Neural cell (in vitro differentiated cells): ENCODE data around the gene TMX4. TPM values are rescaled to one million over a fixed set of nuclear protein-coding genes. Genes with fewer than 3 reads are reported as not detected.

ENCODE experiments used
- H2AFZ ChIP-seq: fragments of 200-600, 300-800 bp; sonication (generic), shearing (Covaris generic); 2 replicates; pipeline ENCODE4 v1.6.0; 2014; ENCODE audit warnings: low read depth, mild to moderate bottlenecking, antibody characterized with exemption, low read length, moderate library complexity
- H3F3A ChIP-seq: fragments of 200-600 bp; shearing (Covaris generic); 2 replicates; pipeline ENCODE4 v1.6.1; 2016; ENCODE audit warnings: mild to moderate bottlenecking, moderate library complexity, mixed read lengths, antibody characterized with exemption, low read length; ENCODE audit not compliant: insufficient read depth, poor library complexity, severe bottlenecking
- H3K27ac ChIP-seq: fragments of 200-600, 300-800 bp; sonication (generic), shearing (Covaris generic); 2 replicates; pipeline ENCODE4 v1.5.1; 2014; ENCODE audit warnings: mild to moderate bottlenecking, low read length, moderate library complexity
- H3K27me3 ChIP-seq: fragments of 300-800, 200-600 bp; sonication (generic), shearing (Covaris generic); 2 replicates; pipeline ENCODE4 v1.6.0; 2014; ENCODE audit warnings: mild to moderate bottlenecking, low read depth, low read length, moderate library complexity; ENCODE audit not compliant: insufficient read depth
- H3K36me3 ChIP-seq: fragments of 300-800, 200-600 bp; sonication (generic), shearing (Covaris generic); 2 replicates; pipeline ENCODE4 v1.5.1; 2014; ENCODE audit warnings: mild to moderate bottlenecking, antibody characterized with exemption, low read length, moderate library complexity; ENCODE audit not compliant: insufficient read depth
- H3K4me2 ChIP-seq: fragments of 300-800, 200-600 bp; sonication (generic), shearing (Covaris generic); 2 replicates; pipeline ENCODE4 v1.6.0; 2014; ENCODE audit warnings: mild to moderate bottlenecking, low read length
- H3K4me3 ChIP-seq: fragments of 300-800, 200-600 bp; sonication (generic), shearing (Covaris generic); 2 replicates; pipeline ENCODE4 v1.5.1; 2014; ENCODE audit warnings: mild to moderate bottlenecking, low read length, moderate library complexity
- H3K79me2 ChIP-seq: fragments of 200-600 bp; shearing (Covaris generic); replicated peaks from 2 replicates; pipeline ENCODE4 v1.6.0; 2014; ENCODE audit warnings: mild to moderate bottlenecking, low read length, moderate library complexity; ENCODE audit not compliant: insufficient read depth
- H3K9ac ChIP-seq: fragments of 300-800, 200-600 bp; sonication (generic), shearing (Covaris generic); 2 replicates; pipeline ENCODE4 v1.6.1; 2016; ENCODE audit warnings: mild to moderate bottlenecking, low read length, mixed read lengths
- H3K9me2 ChIP-seq: fragments of 200-600 bp; shearing (Covaris generic); 2 replicates; pipeline ENCODE4 v1.6.1; 2016; ENCODE audit warnings: mild to moderate bottlenecking, low read length, mixed read lengths; ENCODE audit not compliant: insufficient read depth
- H3K9me3 ChIP-seq: fragments of 200-600, 300-800 bp; sonication (generic), shearing (Covaris generic); 2 replicates; pipeline ENCODE4 v1.6.1; 2016; ENCODE audit warnings: mild to moderate bottlenecking, mixed run types, low read length, moderate library complexity, mixed read lengths
- H4K20me1 ChIP-seq: fragments of 200-600 bp; shearing (Covaris generic); 2 replicates; pipeline ENCODE4 v1.6.1; 2016; ENCODE audit warnings: mild to moderate bottlenecking, mixed run types; ENCODE audit not compliant: insufficient read depth
- CTCF ChIP-seq: fragments of 450-650 bp; IDR thresholded peaks from 2 replicates; pipeline ENCODE4 v1.5.1; 2014; ENCODE audit warnings: antibody characterized with exemption, mild to moderate bottlenecking, moderate library complexity; ENCODE audit not compliant: poor library complexity, severe bottlenecking
- EP300 ChIP-seq: fragments of 450-650 bp; conservative IDR thresholded peaks from 2 replicates; pipeline ENCODE4 v1.6.1; 2014; ENCODE audit warnings: antibody characterized with exemption, mild to moderate bottlenecking, moderate library complexity; ENCODE audit not compliant: poor library complexity, severe bottlenecking
- EZH2 ChIP-seq: fragments of 200-600, 300-800 bp; shearing (Covaris generic), sonication (generic); IDR thresholded peaks from 2 replicates; pipeline ENCODE4 v1.6.1; 2014; ENCODE audit warnings: antibody characterized with exemption, low read length, borderline replicate concordance, mild to moderate bottlenecking; ENCODE audit not compliant: insufficient read depth, poor library complexity, severe bottlenecking
- MXI1 ChIP-seq: fragments of 450-650 bp; conservative IDR thresholded peaks from 2 replicates; pipeline ENCODE4 v1.6.1; 2014; ENCODE audit warnings: antibody characterized with exemption, mild to moderate bottlenecking; ENCODE audit not compliant: poor library complexity, severe bottlenecking
- POLR2AphosphoS5 ChIP-seq: IDR thresholded peaks from 2 replicates; pipeline ENCODE4 v1.6.1; 2012
- RAD21 ChIP-seq: fragments of 450-650 bp; conservative IDR thresholded peaks from 2 replicates; pipeline ENCODE4 v1.6.1; 2014; ENCODE audit warnings: antibody characterized with exemption, mild to moderate bottlenecking, moderate library complexity
- REST ChIP-seq: IDR thresholded peaks from 2 replicates; pipeline ENCODE4 v1.6.1; 2012; ENCODE audit warnings: borderline replicate concordance
- SMC3 ChIP-seq: fragments of 450-650 bp; conservative IDR thresholded peaks from 2 replicates; pipeline ENCODE4 v1.6.1; 2014; ENCODE audit warnings: antibody characterized with exemption, mild to moderate bottlenecking, moderate library complexity; ENCODE audit not compliant: poor library complexity
- TAF1 ChIP-seq: IDR thresholded peaks from 2 replicates; pipeline ENCODE4 v1.6.1; 2012; ENCODE audit warnings: low read depth
- polyA plus RNA-seq: library from polyadenylated mRNA; depleted of rRNA; stranded (reverse); fragments of >200 nt; gene quantifications from 2 replicates; pipeline ENCODE4 v1.2.3, GENCODE V29; 2014

TMX4 gene
- polyA plus RNA-seq, 1 donor from 2014 or later: 41.2 TPM

- TF ChIP-seq REST: no peak
- TF ChIP-seq POLR2AphosphoS5: no peak
- TF ChIP-seq CTCF: no peak
- no peak for TF ChIP-seq RAD21
- TF ChIP-seq SMC3: no peak
- no peak for TF ChIP-seq MXI1
- TF ChIP-seq EP300: no peak
- no peak for TF ChIP-seq EZH2
- no peak for TF ChIP-seq TAF1
- Histone ChIP-seq H2AFZ (no peak overlapping the region), H3K36me3 (no peaks in the 10 kb centered on the region), H4K20me1 (no peaks in the 10 kb centered on the region), H3K27ac (no peak overlapping the region), H3K4me2 (no peak overlapping the region), H3F3A (no peaks in the 10 kb centered on the region), H3K9me2 (no peaks in the 10 kb centered on the region), H3K9ac (no peak overlapping the region), H3K9me3 (no peaks in the 10 kb centered on the region), H3K27me3 (no peaks in the 10 kb centered on the region), H3K79me2 (no peaks in the 10 kb centered on the region), H3K4me3 (no peak overlapping the region)
Measured at GRCh38 chr20:7937328-7937727, 82.2 kb downstream of the TMX4 start.

GRCh38 chr20:7935027-7935551, 84.5 kb downstream of the TMX4 start:
- no peak overlapping the region for H3K4me3 ChIP-seq
- no peaks in the 10 kb centered on the region for H3K9me3 ChIP-seq
- H3F3A ChIP-seq: no peaks in the 10 kb centered on the region
- H4K20me1 ChIP-seq: no peaks in the 10 kb centered on the region
- no peak for TF ChIP-seq CTCF
- no peak for TF ChIP-seq EP300
- no peak for TF ChIP-seq MXI1
- TF ChIP-seq EZH2: no peak
- TF ChIP-seq SMC3: no peak
- TF ChIP-seq RAD21: no peak
- TF ChIP-seq TAF1: no peak
- TF ChIP-seq POLR2AphosphoS5: no peak
- TF ChIP-seq REST: no peak
- H3K79me2 ChIP-seq: no peaks in the 10 kb centered on the region
- no peak overlapping the region for H2AFZ ChIP-seq
- H3K9me2 ChIP-seq: no peaks in the 10 kb centered on the region
- no peaks in the 10 kb centered on the region for H3K36me3 ChIP-seq
- no peak overlapping the region for H3K27ac ChIP-seq
- no peak overlapping the region for H3K4me2 ChIP-seq
- H3K27me3 ChIP-seq: no peaks in the 10 kb centered on the region
- H3K9ac ChIP-seq: no peak overlapping the region
